Stimulated activated naive CD4-positive, alpha-beta T cell treated with Interleukin-2 at 50 U/mL for 16 hours (primary cell): ENCODE results near the gene KCNB1.

Source experiments
- DNase-seq: peaks from one replicate; lab custom pipeline; 2025; lab: John Stamatoyannopoulos, UW

The KCNB1 gene

DNA sequence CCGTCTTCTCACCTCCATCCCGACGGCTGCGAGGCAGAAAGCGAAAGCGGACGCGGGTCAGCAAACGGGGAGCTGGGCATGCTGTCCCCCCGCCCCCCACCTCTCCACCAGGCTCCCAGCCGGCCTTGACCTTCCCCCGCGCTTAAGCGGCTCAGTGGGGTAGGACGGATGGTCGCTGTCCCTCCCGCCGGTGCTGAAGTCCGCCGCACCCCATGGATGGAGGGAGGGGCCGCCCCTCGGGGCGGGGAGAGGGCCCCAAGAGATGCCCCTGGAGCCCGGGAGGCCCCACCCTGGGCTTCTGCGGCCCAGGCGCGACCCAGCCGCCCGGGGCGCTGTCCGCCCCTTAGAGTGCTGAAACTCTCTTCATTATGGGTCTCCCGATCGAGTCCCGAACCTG, at the start of gene KCNB1:
KCNB1 (minus strand) TSS at position 48 of the 397 bp plus-strand sequence. CDS start 188 bp downstream, outside the sequence.
- peak; percentile 18 for DNase-seq

DNA sequence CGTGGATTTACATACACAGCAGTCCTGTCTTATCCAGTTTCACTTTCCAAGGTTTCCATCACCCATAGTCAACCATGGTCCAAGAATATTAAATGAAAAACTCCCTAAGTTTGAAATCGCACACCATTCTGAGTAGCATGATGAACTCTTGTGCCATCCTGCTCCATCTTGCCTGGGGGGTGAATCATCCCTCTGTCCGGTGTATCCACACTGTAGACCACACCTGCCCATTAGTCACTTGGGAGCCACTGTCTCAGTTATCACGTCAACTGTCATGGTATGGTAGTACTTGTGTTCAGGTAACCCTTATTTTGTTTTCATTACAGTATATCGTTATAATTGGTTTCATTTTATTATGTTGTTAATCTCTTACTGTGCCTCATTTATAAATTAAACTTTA, 47.0 kb upstream of the KCNB1 start:
- no peak for DNase-seq

- no peak for DNase-seq
Observed at GRCh38 chr20:49526568-49526967, 44.1 kb upstream of the KCNB1 start.

- DNase-seq = no peak
Observed at GRCh38 chr20:49526056-49526455, 43.6 kb upstream of the KCNB1 start.

GRCh38 chr20:49523767-49524360, 41.4 kb upstream of the KCNB1 start:
- no peak for DNase-seq

DNA sequence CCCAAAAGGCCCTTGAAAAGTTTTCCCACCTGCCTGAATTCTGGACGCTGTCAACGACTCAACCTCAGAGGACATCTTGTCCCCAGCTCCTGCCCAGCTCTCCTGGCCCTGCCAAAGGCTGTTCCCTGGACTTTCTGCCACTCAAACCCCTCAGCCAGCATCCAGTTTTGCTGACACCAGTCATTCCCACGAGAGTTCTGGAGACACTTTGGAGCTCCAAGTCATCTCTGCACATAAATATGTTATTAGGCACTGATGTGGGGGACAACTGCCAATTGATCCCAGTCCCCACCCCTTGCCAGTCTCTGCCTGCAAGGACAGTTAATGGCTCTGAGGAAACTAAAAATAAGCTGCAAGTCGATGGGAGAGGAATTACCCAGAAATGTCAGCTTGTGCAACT, 38.9 kb upstream of the KCNB1 start:
- DNase-seq = no peak

DNA sequence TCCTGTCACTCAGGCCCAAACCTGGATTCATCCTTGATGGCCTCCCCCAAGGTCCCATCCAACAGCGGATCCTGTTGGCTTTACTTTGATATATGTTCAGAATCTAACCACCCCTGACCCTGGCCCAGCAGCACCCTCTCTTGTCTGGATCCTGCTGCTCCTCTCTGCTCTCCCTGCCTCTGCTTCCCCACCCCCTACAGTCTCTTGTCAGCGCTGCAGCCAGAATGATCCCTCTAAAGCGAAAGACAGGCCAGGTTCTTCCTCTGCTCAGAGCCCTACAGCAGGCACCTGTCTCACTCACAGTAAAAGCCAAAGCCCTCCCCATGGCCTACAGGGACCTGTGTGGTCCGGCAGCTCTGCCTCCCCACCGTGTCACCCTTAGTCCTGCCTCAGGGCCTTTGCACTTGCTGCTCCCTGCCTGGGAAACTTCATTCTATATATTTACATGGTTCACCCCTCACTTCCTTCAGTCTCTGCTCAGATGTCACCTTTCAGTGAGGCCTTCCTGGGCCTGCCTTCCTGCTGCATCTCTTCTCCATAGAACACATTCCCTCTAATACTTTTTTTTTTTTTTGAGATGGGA, 37.4 kb upstream of the KCNB1 start:
- no peak for DNase-seq

- DNase-seq = no peak
Observed at GRCh38 chr20:49519212-49519712, 36.8 kb upstream of the KCNB1 start.

- DNase-seq = no peak
Observed at GRCh38 chr20:49518576-49518975, 36.1 kb upstream of the KCNB1 start.

DNA sequence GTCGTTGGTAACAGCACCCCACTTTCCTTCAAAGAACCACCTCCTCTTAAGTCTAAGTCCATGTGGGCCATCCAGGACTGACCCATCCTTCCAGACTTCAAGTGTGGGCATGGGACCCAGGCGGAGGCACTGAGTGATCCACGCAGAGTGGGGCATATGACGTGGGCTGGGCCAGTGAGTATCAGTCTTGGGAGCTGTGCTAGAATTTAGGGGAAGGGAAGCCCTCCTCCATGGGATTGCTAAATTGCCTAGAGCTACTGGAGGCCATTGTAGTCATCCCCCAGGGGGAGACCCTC, 35.3 kb upstream of the KCNB1 start:
- DNase-seq = no peak

GRCh38 chr20:49516916-49517804, 34.7 kb upstream of the KCNB1 start:
- DNase-seq = no peak

DNA sequence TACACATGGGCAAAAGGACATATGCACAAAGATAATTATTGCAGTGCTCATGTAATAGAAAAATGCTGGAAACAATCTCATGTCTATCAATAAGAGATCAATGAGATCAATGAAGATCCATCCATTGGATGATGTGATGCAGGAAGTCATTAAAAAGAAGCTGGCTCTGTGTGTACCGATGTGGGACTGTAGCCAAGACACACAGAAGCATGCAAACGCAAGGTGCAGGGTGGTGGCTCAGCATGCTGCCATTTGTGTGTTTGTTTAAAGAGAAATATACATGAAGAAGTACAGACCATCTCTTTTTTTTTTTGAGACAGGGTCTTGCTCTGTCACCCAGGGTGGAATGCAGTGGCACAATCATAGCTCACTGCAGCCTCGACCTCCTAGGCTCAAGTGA, 33.1 kb upstream of the KCNB1 start:
- no peak for DNase-seq

GRCh38 chr20:49513517-49513916, 31.0 kb upstream of the KCNB1 start:
- DNase-seq = no peak

GRCh38 chr20:49513009-49513408, 30.5 kb upstream of the KCNB1 start:
- no peak for DNase-seq

GRCh38 chr20:49511788-49512525, 29.5 kb upstream of the KCNB1 start:
- DNase-seq = no peak

- no peak for DNase-seq
Observed at GRCh38 chr20:49510562-49511122, 28.2 kb upstream of the KCNB1 start.

DNA sequence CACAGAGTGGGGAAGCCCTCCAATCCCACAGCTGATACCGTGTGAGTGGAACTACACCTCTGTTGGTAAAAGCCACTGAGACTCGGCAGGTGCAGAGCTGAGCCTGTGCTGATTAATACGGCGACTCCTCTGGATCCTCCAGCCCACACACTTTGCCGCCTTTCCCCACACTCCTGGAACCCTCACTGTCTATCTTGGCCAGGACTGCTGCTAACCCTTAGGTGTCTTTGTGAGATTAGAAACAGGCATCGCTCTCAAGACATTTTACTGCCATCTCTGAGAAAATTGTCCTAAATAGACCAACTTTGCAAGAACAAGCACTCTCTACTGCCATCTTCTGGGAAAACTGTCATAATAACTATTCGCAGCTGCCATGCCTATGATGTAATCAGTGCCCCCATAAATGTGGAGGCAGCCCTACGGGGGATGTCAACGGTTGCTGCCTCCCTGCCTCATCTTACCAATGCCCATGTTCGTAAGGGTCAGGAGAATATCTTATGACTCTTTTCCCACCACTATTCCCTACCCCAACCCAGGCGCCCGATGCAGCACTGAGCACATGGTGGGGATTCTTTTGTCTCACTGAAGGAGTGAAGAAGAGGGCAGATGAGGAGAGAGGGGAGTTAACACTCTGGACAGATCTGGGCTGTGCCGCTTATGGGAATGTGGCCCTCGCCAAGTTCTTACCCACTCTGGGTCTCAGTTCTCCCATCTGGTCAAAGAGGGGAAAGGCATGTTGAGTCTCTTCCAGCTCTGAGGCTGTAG, 26.1 kb upstream of the KCNB1 start:
- no peak for DNase-seq

GRCh38 chr20:49507741-49508434, 25.4 kb upstream of the KCNB1 start:
- no peak for DNase-seq

DNA sequence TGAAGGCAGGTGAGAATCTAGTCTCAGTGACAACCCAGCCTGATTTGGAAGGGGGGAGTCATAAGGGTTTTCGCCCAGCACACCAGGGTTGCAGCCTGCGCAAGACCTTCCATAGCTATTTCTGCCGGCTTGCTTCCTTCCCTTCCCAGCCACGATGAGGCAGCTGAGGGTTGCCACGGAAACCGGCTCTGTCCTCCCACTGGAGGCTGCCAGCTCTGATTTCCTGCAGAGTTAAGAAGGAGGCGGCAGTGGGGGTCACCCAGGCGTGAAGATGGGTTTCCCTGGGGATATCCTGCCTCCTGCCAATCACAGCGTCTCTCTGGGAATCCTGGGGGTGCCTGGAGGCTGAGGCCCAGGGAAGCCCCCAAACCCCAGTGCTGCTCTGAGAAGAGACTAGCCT, 23.1 kb upstream of the KCNB1 start:
- DNase-seq = no peak

GRCh38 chr20:49503176-49503575, 20.7 kb upstream of the KCNB1 start:
- DNase-seq = no peak

DNA sequence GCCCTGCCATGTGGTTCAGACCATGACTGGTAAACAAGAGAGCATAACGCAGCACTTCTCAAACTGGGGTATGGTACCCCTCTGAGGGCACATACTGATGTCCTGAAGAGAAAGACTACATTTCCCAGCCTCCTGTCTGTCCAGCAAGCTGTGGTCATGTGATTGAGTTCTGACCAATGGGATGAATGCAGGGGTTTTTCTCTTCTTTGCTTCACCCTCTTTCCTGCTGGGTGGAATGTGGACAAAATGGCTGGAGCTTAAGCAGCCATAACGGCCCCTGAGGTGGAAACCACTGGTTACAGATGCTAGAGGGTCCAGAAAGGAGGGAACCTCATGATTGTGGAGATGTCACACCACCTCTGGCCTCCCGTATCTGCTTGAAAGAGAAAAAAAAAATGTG, 19.4 kb upstream of the KCNB1 start:
- DNase-seq = no peak
